Measurements from ENCODE around the gene CNOT8. TPM values are rescaled to one million over a fixed set of nuclear protein-coding genes. Genes with fewer than 3 reads are reported as not detected.

CNOT8 gene
- total and polyA plus RNA-seq, 2 of the 4 experiments (the other 2 are of a cell fraction): 41.4 to 49.1 TPM

DNA sequence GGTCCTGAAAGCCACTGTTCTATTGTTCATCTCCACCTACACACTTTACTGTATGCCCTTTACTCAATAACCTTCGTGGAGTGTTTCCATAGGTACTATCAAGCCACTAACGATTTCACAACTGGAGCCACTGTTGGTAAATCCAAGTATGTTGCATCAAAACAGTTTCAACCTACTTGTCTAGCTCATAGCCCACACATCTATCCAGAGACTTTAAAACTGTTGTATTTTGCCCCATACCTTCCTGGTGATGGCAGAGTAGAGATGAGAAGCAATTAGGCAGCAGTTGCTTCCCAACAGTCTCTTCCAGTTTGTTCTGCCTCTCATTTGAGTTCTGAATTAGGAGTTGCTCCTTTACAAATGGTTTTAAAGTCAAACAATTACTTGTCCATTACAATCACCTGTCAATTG, 8.6 kb upstream of the CNOT8 start:
- H2BK20ac ChIP-seq (ENCODE audit: low read depth, low read length): no peak overlapping the region
- H3K9me3 ChIP-seq (ENCODE audit: control insufficient read depth, insufficient read depth, low read length): no peaks in the 10 kb centered on the region
- H4K20me1 ChIP-seq (ENCODE audit: insufficient read depth, low read length): no peaks in the 10 kb centered on the region
- DNase-seq: peak; percentile 47
- ChIA-PET CTCF (no interaction called here), POLR2A (ENCODE audit: unreplicated experiment) (no interaction called here)
- peaks cover 3% of the 10 kb centered on the region for H3K9me1 ChIP-seq (ENCODE audit: insufficient read depth, low read length)
- H2BK120ac ChIP-seq (ENCODE audit: low read depth, low read length): no peak overlapping the region; the same call in 1 of the 2 replicates
- peak; percentile 62 for ATAC-seq (ENCODE audit: low read depth)
- H3K14ac ChIP-seq (replicated peaks; ENCODE audit: low read depth, low read length): no peak overlapping the region
- peak overlapping the region; percentile 69 for H3K4me3 ChIP-seq (ENCODE audit: insufficient read depth, low read depth, low read length)
- H2AK9ac ChIP-seq (replicated peaks; ENCODE audit: low read depth, low read length, poor library complexity): no peak overlapping the region
- H3K4ac ChIP-seq (ENCODE audit: low read depth, low read length): peak overlapping the region; percentile 64
- H3K9ac ChIP-seq (ENCODE audit: low read depth, low read length): no peak overlapping the region
- peaks cover 2% of the 10 kb centered on the region; the same call in 1 of the 2 replicates for H3K36me3 ChIP-seq (ENCODE audit: control insufficient read depth, insufficient read depth, low read length)
- H3K23ac ChIP-seq (ENCODE audit: low read depth, low read length): no peak overlapping the region
- peak overlapping the region; percentile 70; the same call in 1 of the 2 replicates for H4K5ac ChIP-seq (ENCODE audit: low read depth, low read length)
- H3K4me1 ChIP-seq (ENCODE audit: control insufficient read depth, insufficient read depth, low read length): peaks cover 4% of the 10 kb centered on the region
- peak overlapping the region; percentile 67; the same call in 1 of the 2 replicates for H3K18ac ChIP-seq (ENCODE audit: low read depth, low read length)
- dilution Hi-C loops (cut with HindIII; ENCODE audit: low sequenced_read_pairs, unreplicated experiment): no loop called here
- WGBS, 2 experiments (ENCODE audit: extremely low coverage in 2 of 2, insufficient read length in 1 of 2): 60% methylated on average over 1 of the region's 2 CpGs; no CpG with 5 or more reads in 1 of the 2 experiments
- no peak overlapping the region; the same call in 1 of the 2 replicates for H3K27ac ChIP-seq (ENCODE audit: insufficient read depth, low read length)
- no peak overlapping the region for H2AFZ ChIP-seq (replicated peaks; ENCODE audit: low read length, poor library complexity)
- H3K56ac ChIP-seq (ENCODE audit: extremely low read depth, insufficient read depth, low read length): 0 out of 2 replicates have a peak overlapping the region, but pooled peaks have one; percentile 7
- no TSS peak for BruUV-seq (replicated peaks)
- H2AK5ac ChIP-seq (ENCODE audit: low read depth, low read length): no peak overlapping the region
- H4K91ac ChIP-seq (ENCODE audit: insufficient read depth, low read depth, low read length): no peak overlapping the region
- in situ Hi-C loops (cut with MboI; ENCODE audit: low sequenced_read_pairs): no loop called here
- peak overlapping the region; percentile 91 for H3K4me2 ChIP-seq (ENCODE audit: low read depth, low read length)
- TF ChIP-seq RCOR1 (IDR thresholded peaks at IDR 0.05; ENCODE audit: insufficient replicate concordance, low read length) (no peak), RAD21 (IDR thresholded peaks at IDR 0.05; ENCODE audit: low read length) (no peak), CHD1 (IDR thresholded peaks at IDR 0.05; ENCODE audit: low read depth, low read length) (no peak), POLR2A (IDR thresholded peaks at IDR 0.05; ENCODE audit: low read depth, low read length) (no peak), RFX5 (IDR thresholded peaks at IDR 0.05; ENCODE audit: low read depth, low read length) (no peak), FOS (IDR thresholded peaks at IDR 0.05; ENCODE audit: low read depth, low read length) (no peak), MXI1 (IDR thresholded peaks at IDR 0.05; ENCODE audit: borderline replicate concordance, low read depth, low read length) (no peak), BHLHE40 (IDR thresholded peaks at IDR 0.05; ENCODE audit: low read depth, low read length) (no peak), MAZ (IDR thresholded peaks at IDR 0.05; ENCODE audit: borderline replicate concordance, low read depth, low read length) (no peak), NFE2L2 (IDR thresholded peaks at IDR 0.05; ENCODE audit: low read depth, low read length) (no peak), CEBPB (IDR thresholded peaks at IDR 0.05; ENCODE audit: low read depth, low read length) (peak; percentile 79; the same call in 1 of the 2 replicates), MAFK (IDR thresholded peaks at IDR 0.05; ENCODE audit: low read depth, low read length) (no peak), SMC3 (IDR thresholded peaks at IDR 0.05; ENCODE audit: low read depth, low read length) (no peak)
- TF ChIP-seq, protein P1, sequence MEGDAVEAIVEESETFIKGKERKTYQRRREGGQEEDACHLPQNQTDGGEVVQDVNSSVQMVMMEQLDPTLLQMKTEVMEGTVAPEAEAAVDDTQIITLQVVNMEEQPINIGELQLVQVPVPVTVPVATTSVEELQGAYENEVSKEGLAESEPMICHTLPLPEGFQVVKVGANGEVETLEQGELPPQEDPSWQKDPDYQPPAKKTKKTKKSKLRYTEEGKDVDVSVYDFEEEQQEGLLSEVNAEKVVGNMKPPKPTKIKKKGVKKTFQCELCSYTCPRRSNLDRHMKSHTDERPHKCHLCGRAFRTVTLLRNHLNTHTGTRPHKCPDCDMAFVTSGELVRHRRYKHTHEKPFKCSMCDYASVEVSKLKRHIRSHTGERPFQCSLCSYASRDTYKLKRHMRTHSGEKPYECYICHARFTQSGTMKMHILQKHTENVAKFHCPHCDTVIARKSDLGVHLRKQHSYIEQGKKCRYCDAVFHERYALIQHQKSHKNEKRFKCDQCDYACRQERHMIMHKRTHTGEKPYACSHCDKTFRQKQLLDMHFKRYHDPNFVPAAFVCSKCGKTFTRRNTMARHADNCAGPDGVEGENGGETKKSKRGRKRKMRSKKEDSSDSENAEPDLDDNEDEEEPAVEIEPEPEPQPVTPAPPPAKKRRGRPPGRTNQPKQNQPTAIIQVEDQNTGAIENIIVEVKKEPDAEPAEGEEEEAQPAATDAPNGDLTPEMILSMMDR (conservative IDR thresholded peaks at IDR 0.05; ENCODE audit: low read depth, low read length): 0 out of 2 replicates have a peak, but pooled peaks have one; percentile 7
- TF ChIP-seq, protein P2, sequence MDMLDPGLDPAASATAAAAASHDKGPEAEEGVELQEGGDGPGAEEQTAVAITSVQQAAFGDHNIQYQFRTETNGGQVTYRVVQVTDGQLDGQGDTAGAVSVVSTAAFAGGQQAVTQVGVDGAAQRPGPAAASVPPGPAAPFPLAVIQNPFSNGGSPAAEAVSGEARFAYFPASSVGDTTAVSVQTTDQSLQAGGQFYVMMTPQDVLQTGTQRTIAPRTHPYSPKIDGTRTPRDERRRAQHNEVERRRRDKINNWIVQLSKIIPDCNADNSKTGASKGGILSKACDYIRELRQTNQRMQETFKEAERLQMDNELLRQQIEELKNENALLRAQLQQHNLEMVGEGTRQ (IDR thresholded peaks at IDR 0.05; ENCODE audit: low read depth, low read length): no peak
- TF ChIP-seq, protein P3, sequence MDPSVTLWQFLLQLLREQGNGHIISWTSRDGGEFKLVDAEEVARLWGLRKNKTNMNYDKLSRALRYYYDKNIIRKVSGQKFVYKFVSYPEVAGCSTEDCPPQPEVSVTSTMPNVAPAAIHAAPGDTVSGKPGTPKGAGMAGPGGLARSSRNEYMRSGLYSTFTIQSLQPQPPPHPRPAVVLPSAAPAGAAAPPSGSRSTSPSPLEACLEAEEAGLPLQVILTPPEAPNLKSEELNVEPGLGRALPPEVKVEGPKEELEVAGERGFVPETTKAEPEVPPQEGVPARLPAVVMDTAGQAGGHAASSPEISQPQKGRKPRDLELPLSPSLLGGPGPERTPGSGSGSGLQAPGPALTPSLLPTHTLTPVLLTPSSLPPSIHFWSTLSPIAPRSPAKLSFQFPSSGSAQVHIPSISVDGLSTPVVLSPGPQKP (IDR thresholded peaks at IDR 0.05; ENCODE audit: borderline replicate concordance, low read depth, low read length): no peak
- H2BK15ac ChIP-seq (ENCODE audit: low read depth, low read length): no peak overlapping the region
- H4K8ac ChIP-seq (ENCODE audit: low read depth in 2 of 2, low read length in 2 of 2): peak overlapping the region in 1 of 2 experiments; percentile 69; a peak in 1 of 4 replicates
- peak overlapping the region; percentile 30 for H2BK5ac ChIP-seq (ENCODE audit: low read depth, low read length, poor library complexity, severe bottlenecking)
- no peaks in the 10 kb centered on the region for H3K79me1 ChIP-seq (ENCODE audit: low read depth in 1 of 2, low read length in 2 of 2)
- intact Hi-C loops (cut with micrococcal nuclease): no loop called here
- H3K27me3 ChIP-seq (ENCODE audit: control insufficient read depth, insufficient read depth, low read length): no peaks in the 10 kb centered on the region

All from IMR-90 (cell line).